HG03039 (cell line): ENCODE results near the gene CROCC2.

ENCODE experiments used
- ATAC-seq: cut with Tn5 transposase; IDR thresholded peaks from one replicate; pipeline ENCODE4 v1.9.1; 2021; ENCODE audit warnings: mild to moderate bottlenecking, moderate library complexity; ENCODE audit not compliant: unreplicated experiment

Gene CROCC2

GRCh38 chr2:240891492-240892340 is 14.4 kb upstream of the CROCC2 start:
- no peak for ATAC-seq

DNA sequence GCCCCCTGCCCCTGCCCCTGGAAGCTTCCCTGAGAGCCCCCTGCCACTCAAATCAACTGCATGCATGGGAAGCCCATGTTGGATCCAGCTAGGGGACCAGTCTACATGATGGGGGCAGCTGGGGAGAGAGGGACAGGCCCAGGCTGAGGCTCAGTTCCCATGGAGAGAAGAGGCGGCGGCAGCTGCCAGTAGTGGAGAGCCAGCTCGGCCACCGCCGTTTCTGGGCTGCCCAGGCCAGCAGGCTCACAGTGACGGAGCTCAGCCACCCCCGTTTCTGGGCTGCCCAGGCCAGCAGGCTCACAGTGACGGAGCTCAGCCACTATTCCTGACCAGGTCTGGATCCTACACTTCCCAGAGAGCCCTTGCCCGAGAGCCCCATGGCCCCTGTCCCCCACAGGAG is 13.8 kb upstream of the CROCC2 start:
- no peak for ATAC-seq

GRCh38 chr2:240892925-240893324 is 13.2 kb upstream of the CROCC2 start:
- ATAC-seq = no peak

- ATAC-seq = no peak
Observed at GRCh38 chr2:240893363-240893844, 12.7 kb upstream of the CROCC2 start.

GRCh38 chr2:240894006-240894405 is 12.1 kb upstream of the CROCC2 start:
- no peak for ATAC-seq

DNA sequence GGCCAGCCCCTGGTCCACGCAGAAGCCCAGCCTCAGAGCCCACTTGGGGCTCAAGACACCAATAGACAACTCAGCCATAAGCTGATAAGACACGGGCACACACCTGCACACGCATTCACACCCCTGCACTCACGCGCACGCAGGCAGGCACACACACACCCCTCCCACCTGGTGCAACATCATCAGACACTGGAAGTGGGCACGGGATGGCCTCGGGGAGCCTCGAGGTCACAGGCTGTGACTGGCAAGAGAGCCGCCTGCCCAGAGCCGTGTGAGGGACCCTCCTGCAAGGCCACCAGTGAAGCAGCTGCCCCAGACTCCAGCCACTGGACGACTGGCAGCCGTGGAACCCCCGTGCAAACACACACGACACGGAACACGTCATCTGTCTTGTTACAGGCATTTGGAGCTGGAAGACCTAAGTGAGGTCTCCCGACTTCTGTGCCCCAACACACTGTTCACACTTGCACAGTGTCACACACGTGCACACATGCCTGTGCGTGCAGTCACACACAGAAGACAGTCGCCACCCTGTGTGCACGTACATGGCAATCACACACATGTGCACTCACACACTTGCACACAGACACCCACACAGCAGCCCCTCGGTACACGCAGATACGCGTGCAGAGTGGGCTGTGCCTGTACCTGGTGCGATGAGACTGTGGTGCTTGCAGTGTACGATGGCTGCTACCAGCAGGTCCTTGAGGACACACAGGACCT is 11.1 kb upstream of the CROCC2 start:
- ATAC-seq = no peak

DNA sequence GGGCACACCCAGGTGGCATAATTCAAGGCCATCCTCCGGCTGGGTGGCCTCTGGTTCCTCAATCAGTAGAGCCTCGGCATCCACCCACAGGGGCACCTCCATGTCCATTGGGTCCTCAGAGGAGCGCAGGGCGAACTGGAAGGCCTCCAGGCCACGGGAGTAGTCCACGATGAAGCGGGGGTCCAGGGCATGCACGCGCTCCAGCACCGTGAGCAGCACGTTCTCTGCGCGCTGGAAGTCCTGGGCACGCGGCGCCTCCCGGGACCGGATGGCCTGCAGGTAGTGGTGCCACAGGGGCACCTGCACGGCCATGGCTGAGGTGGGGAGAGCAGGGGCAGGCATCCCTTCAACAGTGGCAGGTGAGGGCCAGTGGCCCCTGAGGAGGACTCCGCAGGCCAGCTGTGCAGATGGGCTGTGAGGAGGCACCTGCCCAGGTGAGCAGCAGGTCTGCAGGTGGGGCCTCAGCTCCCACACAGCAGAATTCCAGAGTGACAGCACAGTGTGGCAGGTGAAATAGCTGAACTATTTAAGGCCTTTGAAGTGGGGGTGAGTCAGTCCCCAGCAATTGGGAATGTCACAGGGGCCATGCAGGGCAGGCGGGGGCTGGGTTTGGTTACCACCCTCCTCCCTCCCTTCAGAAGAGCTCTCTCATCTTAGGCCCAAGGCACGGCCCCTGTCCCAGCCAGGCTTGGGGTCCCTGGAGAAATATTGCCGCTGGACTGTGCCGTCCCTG is 10.3 kb upstream of the CROCC2 start, which contains the start of gene MAB21L4:
Gene MAB21L4, minus strand, starts transcription at position 501 of the 733 bp plus-strand sequence. Its CDS starts 159 bp downstream, at position 342.
- no peak for ATAC-seq

- ATAC-seq = no peak
Observed at GRCh38 chr2:240896394-240896793, 9.7 kb upstream of the CROCC2 start.

DNA sequence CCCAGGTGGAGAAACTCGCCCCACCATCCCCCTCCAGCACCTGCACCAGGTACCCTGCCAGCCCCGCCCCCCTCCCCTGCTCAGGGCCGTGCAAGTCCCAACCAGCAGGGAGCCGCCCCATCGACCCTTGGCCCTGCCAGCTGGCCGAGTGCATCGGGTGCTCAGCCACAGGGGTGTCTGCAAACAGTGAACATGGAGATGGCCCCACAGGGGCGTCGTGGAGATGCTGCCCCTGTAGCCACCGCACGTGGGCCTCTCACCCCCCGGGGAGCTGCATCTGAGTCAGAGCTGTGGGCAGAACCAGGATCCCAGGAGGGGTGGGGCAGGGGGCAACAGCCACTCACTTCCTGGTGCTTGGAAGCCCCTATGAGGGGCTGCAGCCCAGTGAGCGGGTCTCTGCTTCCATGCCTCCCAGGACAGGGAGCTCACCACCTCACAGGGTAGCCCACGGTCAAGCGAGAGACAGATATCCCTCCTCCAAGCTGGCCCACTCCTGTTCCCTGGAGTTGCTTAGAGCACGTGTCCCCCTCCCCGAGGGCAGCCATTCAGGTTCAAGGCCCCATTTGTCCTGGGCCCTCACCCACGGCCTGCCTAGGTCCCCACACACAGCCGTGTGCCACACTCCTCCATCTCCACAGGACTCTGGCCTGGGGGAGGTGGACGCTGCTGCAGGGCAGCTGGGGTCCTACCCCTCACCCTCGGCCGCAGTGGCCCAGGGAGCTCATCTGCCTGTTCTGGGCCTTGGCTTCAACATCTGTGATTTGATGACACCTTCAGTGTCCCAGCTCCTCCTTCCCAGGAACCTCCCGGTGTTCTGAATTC is 9.1 kb upstream of the CROCC2 start:
- no peak for ATAC-seq

DNA sequence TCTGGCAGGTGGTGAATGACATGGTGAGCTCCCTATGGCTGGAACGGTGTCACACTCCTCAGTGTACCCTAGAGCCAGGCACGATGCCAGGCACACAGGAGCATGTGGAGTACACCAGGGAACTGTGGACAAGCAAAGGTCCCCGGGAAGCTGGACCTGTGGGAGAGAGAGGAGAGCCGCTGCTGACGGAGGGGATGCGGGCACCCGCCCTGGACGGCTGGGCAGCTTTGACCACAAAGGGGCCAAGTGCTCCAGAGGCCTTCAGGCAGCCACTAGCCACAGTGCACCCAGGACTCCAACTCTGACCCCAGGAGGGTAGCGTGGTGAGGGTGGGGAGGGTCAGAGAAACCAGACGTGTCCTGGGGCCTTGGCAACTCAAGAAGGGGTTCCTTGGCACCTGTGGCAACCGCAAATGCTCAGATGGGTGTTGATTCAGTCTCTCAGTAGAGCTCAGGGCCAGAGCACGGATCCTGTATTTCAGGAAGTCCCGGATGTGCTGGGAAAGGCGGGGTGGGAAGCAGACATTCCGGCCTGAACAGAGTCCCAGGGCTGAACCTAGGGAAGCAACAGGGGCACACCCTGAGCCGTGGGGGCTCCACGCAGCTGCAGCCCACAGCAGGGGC is 7.9 kb upstream of the CROCC2 start:
- no peak for ATAC-seq

DNA sequence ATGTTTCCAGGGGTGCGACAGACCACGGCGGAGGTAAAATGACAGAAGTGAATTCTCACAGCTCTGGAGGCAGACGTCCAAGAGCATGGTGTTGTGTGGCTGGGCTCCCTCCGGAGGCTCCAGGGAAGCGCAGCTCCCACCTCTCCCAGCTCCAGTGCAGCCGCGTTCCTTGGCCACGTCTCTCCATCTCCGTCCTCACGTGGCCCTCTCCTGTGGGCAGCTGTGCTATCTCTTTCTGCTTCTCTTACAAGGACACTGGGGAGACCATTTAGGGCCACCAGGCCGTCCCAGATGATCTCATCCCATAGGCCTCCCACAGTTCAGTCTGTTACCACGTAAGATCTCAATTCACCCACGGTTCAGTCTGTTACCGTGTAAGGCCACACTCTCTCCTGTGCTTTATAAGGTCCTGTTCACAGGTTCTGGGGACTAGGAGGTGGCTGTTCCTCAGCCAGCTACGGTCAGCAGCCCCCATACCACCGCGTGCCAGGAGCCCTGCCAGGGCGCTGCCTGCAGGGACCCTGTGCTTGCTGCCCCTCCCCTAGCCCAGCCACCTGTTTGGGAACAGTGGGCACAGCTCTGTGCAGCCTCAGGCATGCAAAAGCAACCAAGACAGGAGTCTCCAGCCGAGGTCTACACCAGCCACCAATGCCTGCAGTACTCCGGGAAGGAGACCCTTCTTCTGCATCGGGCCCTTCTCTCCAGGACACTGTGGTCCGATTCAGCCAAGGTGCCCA is 7.2 kb upstream of the CROCC2 start:
- ATAC-seq = no peak

DNA sequence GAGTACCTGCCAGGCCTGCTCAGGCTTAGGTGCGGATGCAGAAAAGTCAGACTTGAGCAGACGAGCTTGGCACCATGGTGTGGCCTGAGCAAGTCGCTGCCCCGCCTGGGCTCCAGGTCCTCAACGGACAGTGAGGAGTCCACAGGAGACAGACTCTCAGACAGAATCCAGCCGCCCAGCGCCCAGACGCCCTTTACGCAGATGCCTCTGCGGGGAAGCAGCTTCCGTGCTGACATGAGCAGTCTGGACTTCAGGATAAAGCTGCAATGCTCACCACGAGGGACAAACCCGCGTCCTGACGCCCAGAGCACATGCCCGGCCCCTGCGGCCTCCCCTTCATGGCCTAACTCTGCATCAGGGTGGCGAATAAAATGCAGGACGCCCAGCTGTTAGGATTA is 6.7 kb upstream of the CROCC2 start:
- ATAC-seq = no peak

DNA sequence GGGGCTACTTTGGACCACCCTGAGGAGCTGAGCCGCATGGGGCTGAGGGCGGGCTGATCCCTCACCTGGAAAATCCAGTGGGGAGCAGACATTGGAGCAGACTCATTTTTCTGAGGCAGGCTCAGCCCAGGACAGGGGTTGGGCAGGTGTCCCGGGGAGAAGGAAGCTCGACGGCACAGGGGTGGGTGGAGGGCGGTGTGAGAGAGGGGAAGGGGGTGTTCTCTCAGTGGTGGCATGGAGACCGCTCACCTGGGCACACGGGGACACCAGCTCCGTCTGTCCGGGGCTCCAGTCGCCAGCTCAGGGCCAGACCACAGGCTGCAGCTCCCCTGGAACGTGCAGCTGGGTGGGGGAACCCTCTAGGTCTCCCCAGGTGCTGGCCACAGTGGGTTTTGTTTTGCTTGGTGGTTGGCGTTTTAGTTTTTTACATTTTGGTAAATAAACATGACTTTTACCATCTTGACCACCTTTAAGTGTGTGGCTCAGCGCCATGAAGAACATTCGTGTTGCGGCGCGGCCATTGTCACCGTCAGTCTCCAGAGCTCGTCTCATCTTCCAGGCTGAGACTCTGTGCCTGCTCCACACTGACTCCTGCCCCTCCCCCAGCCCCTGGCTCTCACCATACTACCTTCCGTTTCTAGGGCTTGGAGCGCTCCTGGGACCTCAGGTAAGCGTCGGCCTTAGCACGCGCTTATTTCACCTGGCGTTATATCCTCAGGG is 5.8 kb upstream of the CROCC2 start:
- ATAC-seq = no peak

GRCh38 chr2:240901986-240902614 is 4.0 kb upstream of the CROCC2 start:
- ATAC-seq = no peak

DNA sequence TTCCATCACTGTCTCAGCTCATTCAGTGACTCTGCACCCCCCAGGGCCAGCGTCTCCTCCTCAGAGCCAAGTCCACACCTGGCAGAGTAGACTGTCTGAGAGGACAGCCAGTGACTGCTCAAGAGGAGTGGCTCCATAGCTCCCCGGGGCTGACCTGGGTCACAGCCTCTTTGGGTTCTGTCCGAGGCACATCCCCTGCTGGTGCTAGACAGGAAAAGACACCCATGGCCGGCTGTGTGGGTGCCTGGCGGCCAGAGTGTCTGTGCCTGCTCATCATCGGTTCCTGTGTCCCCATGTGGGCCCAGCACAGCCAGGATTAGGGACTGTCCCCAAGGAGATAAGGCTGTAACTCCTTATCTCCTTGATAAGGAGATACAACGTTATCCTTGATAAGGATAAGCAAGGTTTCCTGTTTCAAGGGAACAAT is 3.5 kb upstream of the CROCC2 start:
- ATAC-seq = no peak

DNA sequence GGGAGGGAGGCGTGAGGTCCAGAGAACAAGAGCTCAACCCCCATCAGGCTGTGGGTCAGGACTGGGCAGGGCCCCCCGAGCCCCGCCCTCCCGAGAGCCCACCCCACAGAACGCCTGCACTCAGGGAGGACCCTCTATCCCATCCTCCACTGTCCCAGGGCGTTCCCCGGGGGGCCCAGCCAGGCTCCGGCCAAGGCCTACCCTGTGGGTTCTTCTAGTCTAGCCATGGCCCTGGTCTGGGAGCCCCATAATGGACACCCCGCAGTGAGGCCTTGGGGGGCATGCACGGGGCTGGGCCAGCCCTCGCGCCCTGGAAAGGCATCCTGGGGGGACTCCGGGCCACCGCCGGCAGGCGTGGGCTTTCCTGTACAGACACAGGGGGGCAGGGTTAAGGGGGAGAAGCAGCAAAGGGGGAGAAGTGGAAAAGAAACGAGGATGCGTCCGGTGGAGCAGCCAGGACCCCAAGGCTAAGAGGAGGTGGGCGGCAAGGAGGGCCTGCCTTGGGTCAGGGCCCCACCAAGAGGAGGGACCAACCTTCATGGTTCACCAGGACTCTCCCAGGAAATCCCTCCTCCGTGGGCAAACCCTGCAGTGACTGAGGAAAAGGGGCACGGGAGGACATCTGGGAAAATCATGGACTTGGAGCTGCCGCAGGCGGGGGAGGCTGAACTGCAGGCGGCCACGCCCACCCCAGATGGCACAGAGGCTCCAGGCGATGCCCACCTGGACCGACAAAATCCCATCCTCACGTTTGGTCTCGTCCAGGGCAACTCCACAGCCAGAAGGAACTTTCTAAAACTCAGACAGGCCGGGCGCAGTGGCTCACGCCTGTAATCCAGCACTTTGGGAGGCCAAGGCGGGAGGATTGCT is 2.7 kb upstream of the CROCC2 start:
- no peak for ATAC-seq
